SK-N-SH treated with all-trans-retinoic acid at 6 μM for 48 hours (cell line): ENCODE data around the gene SLX1A.

Experiments
- ARNTL ChIP-seq: fragments of 450-650 bp; formaldehyde crosslinking; IDR thresholded peaks from 2 replicates; pipeline ENCODE4 v1.5.0; 2020; ENCODE audit warnings: low read depth, mild to moderate bottlenecking, moderate library complexity, borderline replicate concordance
- BACH2 ChIP-seq: fragments of 250-450 bp; sonication (Bioruptor Pico); IDR thresholded peaks from 2 replicates; pipeline ENCODE4 v1.9.0; 2021; ENCODE audit warnings: mild to moderate bottlenecking, borderline replicate concordance
- CREB5 ChIP-seq: fragments of 250-450 bp; sonication (Bioruptor Pico); IDR thresholded peaks from 2 replicates; pipeline ENCODE4 v1.5.1; 2020; ENCODE audit warnings: low read depth, mild to moderate bottlenecking, moderate library complexity
- CSDC2 ChIP-seq: fragments of 250-450 bp; sonication (Bioruptor Pico); IDR thresholded peaks from 2 replicates; pipeline ENCODE4 v1.5.0; 2020; ENCODE audit warnings: mild to moderate bottlenecking, moderate library complexity
- TSHZ2 ChIP-seq: fragments of 250-450 bp; sonication (Bioruptor Pico); IDR thresholded peaks from 2 replicates; pipeline ENCODE4 v1.5.0; 2020; ENCODE audit warnings: mild to moderate bottlenecking, moderate library complexity
- ZFP3 ChIP-seq: fragments of 250-450 bp; sonication (Bioruptor Pico); IDR thresholded peaks from 2 replicates; pipeline ENCODE4 v1.5.0; 2020; ENCODE audit warnings: mild to moderate bottlenecking, moderate library complexity
- ZNF8 ChIP-seq: fragments of 450-650 bp; formaldehyde crosslinking; IDR thresholded peaks from 2 replicates; pipeline ENCODE4 v1.5.0; 2020; ENCODE audit warnings: mild to moderate bottlenecking, moderate library complexity

GRCh38 chr16:30186782-30187555, 6.7 kb upstream of the SLX1A start:
- TF ChIP-seq CSDC2 (CRISPR knock-in tag): no peak
- no peak for TF ChIP-seq ARNTL (CRISPR knock-in tag)
- TF ChIP-seq CREB5: no peak
- TF ChIP-seq ZNF8 (CRISPR knock-in tag): no peak
- no peak for TF ChIP-seq ZFP3 (CRISPR knock-in tag)
- no peak for TF ChIP-seq TSHZ2 (CRISPR knock-in tag)
- no peak for TF ChIP-seq BACH2 (CRISPR knock-in tag)
